Thoracic aorta (tissue), 2 donors: ENCODE data around the gene MRPL34. TPM values are rescaled to one million over a fixed set of nuclear protein-coding genes. Genes with fewer than 3 reads are reported as not detected.

Experiments used
- ATAC-seq: fragments of 150-250 bp; one replicate; pipeline ENCODE4 v1.8.0; 2017; ENCODE audit warnings: low read depth; ENCODE audit not compliant: insufficient number of reproducible peaks, low FRiP score
- DNase-seq: peaks from one replicate; pipeline ENCODE4 v3.0.0-alpha.2; 2020; ENCODE audit warnings: low spot score
- H3K27ac ChIP-seq, 2 donors: fragments of 200-600 bp; sonication (generic); 1 replicate in 1 of 2; 2 replicates in 1 of 2; pipeline ENCODE4 v1.5.1; 2016; ENCODE audit warnings: mild to moderate bottlenecking in 2 of 2, moderate library complexity in 2 of 2
- H3K27me3 ChIP-seq: fragments of 200-600 bp; sonication (generic); replicated peaks from 2 replicates; pipeline ENCODE4 v1.6.0; 2016; ENCODE audit warnings: mild to moderate bottlenecking; ENCODE audit not compliant: insufficient read depth
- H3K36me3 ChIP-seq: fragments of 200-600 bp; sonication (generic); one replicate; pipeline ENCODE4 v1.5.1; 2016
- H3K4me1 ChIP-seq, 2 donors: fragments of 200-600 bp; sonication (generic); 1 replicate in 1 of 2; 2 replicates in 1 of 2; pipeline versions ENCODE4 v1.5.1 to v1.6.0; 2016; ENCODE audit warnings: low read depth in 2 of 2, mild to moderate bottlenecking in 1 of 2; ENCODE audit not compliant: control insufficient read depth in 1 of 2
- H3K4me3 ChIP-seq: fragments of 200-600 bp; sonication (generic); 2 replicates; pipeline ENCODE4 v1.5.1; 2016; ENCODE audit warnings: mild to moderate bottlenecking
- H3K9me3 ChIP-seq: fragments of 200-600 bp; sonication (generic); 2 replicates; pipeline ENCODE4 v1.5.1; 2016
- total RNA-seq, 2 donors: library from RNA; depleted of rRNA; stranded (reverse); fragments of >200 nt; gene quantifications; one replicate each; pipeline versions ENCODE4 v1.1.0 to v1.2.3, GENCODE V29; 2016
- TF ChIP-seq, protein P1 (sequence below): fragments of 200-600 bp; sonication (generic); IDR thresholded peaks from one replicate; pipeline ENCODE4 v1.5.1; 2019; ENCODE audit warnings: antibody characterized with exemption

MRPL34 gene
- total RNA-seq, 2 donors from 2014 or later = 132 to 140 TPM

DNA sequence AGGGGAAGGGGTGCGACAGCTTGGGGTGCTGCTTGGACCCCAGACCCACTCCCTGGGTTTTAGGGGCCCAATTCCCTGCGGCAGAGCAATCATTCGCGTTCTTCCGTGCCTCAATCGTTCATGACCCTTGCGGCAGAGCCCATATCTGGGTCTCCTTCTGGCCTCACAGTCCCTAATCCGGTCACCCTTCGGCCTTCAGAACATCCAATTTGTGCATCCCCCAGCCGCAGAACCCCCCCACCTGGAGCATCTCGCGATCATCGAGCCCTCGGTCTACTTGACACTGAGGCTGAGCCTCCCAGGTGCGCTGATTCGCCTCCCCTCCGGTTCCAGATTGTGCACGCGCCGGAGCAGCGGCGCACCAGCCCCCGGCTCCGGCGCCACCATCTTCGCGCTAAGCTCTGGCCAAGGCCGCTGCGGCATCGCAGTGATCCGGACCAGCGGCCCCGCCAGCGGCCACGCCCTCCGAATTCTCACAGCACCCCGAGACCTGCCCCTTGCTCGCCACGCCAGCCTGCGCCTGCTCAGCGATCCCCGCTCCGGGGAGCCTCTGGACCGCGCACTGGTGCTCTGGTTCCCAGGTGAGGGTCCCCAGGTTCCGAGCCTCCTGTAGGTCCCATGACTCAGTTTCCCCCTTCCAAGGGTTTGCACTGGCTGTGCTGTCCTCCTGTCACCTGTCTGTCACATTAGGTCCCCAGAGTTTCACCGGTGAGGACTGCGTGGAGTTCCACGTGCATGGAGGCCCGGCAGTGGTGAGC lies 32.2 kb downstream of the MRPL34 start:
- Histone ChIP-seq H3K4me1 (peaks cover 20 to 41% of the 10 kb centered on the region in 2 donors), H3K36me3 (peaks cover 9% of the 10 kb centered on the region), H3K27me3 (no peaks in the 10 kb centered on the region), H3K27ac (peak overlapping the region; percentile 3 to 28), H3K9me3 (no peaks in the 10 kb centered on the region), H3K4me3 (peak overlapping the region; percentile 96)
- ATAC-seq (no peak), DNase-seq (no peak)
- TF ChIP-seq, protein P1, sequence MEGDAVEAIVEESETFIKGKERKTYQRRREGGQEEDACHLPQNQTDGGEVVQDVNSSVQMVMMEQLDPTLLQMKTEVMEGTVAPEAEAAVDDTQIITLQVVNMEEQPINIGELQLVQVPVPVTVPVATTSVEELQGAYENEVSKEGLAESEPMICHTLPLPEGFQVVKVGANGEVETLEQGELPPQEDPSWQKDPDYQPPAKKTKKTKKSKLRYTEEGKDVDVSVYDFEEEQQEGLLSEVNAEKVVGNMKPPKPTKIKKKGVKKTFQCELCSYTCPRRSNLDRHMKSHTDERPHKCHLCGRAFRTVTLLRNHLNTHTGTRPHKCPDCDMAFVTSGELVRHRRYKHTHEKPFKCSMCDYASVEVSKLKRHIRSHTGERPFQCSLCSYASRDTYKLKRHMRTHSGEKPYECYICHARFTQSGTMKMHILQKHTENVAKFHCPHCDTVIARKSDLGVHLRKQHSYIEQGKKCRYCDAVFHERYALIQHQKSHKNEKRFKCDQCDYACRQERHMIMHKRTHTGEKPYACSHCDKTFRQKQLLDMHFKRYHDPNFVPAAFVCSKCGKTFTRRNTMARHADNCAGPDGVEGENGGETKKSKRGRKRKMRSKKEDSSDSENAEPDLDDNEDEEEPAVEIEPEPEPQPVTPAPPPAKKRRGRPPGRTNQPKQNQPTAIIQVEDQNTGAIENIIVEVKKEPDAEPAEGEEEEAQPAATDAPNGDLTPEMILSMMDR = no peak

DNA sequence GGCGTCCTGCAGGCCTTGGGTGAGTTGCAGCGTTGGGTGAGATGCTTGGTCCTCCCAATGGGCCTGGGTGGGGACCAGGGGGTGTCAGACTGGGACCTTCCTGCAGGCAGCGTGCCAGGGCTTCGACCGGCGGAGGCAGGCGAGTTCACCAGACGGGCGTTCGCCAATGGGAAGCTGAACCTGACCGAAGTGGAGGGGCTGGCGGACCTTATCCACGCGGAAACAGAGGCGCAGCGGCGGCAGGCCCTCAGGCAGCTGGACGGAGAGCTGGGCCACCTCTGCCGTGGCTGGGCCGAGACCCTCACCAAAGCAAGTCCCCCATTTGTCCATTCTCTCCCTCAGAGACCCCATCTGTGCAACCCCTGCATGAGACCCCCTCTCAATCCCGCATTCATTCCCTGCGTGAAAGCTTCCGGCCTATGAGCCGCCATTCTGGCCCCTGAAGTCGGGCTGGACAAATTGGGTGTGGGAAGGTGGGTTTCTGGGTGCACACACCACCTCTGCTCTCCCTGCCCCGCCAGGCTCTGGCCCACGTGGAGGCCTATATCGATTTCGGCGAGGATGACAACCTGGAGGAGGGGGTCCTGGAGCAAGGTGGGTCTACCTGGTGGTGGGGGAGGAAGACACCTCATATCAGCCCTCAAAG lies 32.9 kb downstream of the MRPL34 start:
- DNase-seq (no peak), ATAC-seq (no peak)
- TF ChIP-seq, protein P1 = no peak
- Histone ChIP-seq H3K4me1 (peaks cover 20 to 36% of the 10 kb centered on the region in 2 donors), H3K27me3 (no peaks in the 10 kb centered on the region), H3K27ac (no peak overlapping the region), H3K4me3 (peak overlapping the region; percentile 96), H3K36me3 (peaks cover 9% of the 10 kb centered on the region), H3K9me3 (no peaks in the 10 kb centered on the region)

DNA sequence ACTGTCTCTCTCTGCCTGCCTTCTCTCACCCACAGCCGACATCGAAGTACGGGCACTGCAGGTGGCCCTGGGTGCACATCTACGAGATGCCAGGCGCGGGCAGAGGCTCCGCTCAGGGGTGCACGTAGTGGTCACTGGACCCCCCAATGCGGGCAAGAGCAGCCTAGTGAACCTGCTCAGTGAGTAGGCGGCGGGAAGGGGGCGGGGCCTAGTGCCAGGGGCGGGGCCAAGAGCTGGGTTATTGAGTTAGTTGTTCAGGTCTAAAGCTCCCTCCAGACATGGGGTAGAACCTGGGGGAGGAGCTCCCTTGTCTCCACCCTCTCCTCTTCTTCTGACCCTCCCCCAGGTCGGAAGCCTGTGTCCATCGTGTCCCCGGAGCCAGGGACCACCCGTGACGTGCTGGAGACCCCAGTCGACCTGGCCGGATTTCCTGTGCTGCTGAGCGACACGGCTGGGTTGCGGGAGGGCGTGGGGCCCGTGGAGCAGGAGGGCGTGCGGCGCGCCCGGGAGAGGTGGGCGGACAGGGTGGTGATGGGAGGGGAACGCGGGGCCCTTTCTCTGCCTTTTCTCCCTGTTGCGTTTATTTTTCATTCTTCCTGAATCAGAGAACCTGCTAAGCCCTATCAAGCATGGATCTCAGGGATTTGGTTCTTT lies 33.5 kb downstream of the MRPL34 start:
- Histone ChIP-seq H3K27ac (no peak overlapping the region), H3K4me3 (no peak overlapping the region), H3K36me3 (peaks cover 9% of the 10 kb centered on the region), H3K9me3 (no peaks in the 10 kb centered on the region), H3K4me1 (peaks cover 15 to 30% of the 10 kb centered on the region in 2 donors), H3K27me3 (no peaks in the 10 kb centered on the region)
- ATAC-seq (no peak), DNase-seq (no peak)
- TF ChIP-seq, protein P1 = no peak

- H3K9me3 ChIP-seq = no peaks in the 10 kb centered on the region
- no peak overlapping the region for H3K4me3 ChIP-seq
- ATAC-seq = no peak
- peaks cover 9% of the 10 kb centered on the region for H3K36me3 ChIP-seq
- peaks cover 9 to 23% of the 10 kb centered on the region in 2 donors for H3K4me1 ChIP-seq
- TF ChIP-seq, protein P1 = no peak
- H3K27ac ChIP-seq = no peak overlapping the region
- no peak for DNase-seq
- H3K27me3 ChIP-seq = no peaks in the 10 kb centered on the region
These were observed 34.7 kb downstream of the MRPL34 start for GRCh38 chr19:17340302-17340870.

DNA sequence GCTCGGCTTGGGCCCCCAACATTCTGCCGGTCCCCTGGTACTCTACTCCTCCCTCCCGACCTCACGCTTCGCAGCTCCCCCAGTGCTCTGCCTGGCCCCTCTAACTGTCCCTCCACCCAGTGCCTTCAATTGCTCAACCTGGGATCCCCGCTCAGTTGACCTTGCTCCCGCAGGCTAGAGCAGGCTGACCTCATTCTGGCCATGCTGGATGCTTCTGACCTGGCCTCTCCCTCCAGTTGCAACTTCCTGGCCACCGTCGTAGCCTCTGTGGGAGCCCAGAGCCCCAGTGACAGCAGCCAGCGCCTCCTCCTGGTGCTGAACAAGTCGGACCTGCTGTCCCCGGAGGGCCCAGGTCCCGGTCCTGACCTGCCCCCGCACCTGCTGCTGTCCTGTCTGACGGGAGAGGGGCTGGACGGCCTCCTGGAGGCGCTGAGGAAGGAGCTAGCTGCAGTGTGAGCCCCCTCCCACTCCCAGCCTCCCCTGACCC lies 35.2 kb downstream of the MRPL34 start:
- no peak overlapping the region for H3K27ac ChIP-seq
- H3K4me3 ChIP-seq = no peak overlapping the region
- TF ChIP-seq, protein P1 = no peak
- H3K9me3 ChIP-seq = no peaks in the 10 kb centered on the region
- peaks cover 9% of the 10 kb centered on the region for H3K36me3 ChIP-seq
- peaks cover 7 to 18% of the 10 kb centered on the region in 2 donors for H3K4me1 ChIP-seq
- no peak for DNase-seq
- no peak for ATAC-seq
- H3K27me3 ChIP-seq = no peaks in the 10 kb centered on the region
